ENCODE results near the gene ZNF423. TPM values are rescaled to one million over a fixed set of nuclear protein-coding genes. Genes with fewer than 3 reads are reported as not detected.

The ZNF423 gene
- polyA plus RNA-seq, 4 donors = 0.54 to 10.3 (median 2.9) TPM; not detected in 1

DNA sequence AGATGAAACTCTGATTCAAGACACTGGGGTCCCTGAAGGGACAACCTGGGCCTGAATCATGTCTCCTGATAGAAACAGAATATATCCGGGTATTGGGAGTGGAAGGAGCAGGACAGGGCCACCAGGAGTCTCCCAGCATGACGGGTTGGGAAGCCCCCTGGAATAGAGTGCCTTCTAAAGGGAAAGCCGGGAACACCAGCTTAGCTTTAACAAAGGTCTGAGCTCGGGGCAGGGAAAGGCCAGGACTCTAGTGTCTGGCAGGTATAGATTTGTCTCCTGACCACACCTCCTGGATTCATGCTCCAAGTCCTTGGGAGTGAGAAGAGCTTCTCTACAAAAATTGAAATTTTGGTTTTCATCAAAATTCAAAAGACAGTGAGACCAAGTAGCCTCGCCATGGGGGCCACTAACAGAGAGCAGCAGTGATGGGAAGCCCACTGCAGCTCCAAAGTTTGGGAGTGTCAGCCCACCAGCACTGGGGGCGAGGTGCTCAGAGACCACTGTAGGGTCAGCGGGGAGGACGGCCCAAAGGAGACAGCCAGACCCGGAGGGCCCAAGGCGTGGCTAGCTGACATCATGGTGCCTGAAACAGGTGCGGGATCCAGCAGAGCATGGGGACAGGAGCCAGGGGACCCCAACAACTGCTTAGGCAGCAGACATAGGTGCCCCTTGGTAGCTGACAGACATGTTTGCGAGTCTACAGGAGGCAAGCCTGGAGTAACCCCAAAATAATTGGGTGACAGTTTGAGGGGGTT is 401.3 kb downstream of the ZNF423 start:
- no peaks in the 10 kb centered on the region for H3K9me3 ChIP-seq (ENCODE audit: control insufficient read depth in 2 of 2, insufficient read depth in 1 of 2, low read depth in 1 of 2, low read length in 1 of 2)
- WGBS, 3 donors = 84 to 91% (median 88%) methylated on average over 12 of the region's 12 CpGs
- H3K27ac ChIP-seq (ENCODE audit: low read depth in 1 of 3, low read length in 2 of 3) = no peak overlapping the region
- no peak for DNase-seq
- FAIRE-seq = no peak
- peaks cover 0 to 6% (median 0%) of the 10 kb centered on the region in 3 donors for H3K27me3 ChIP-seq (ENCODE audit: control insufficient read depth in 3 of 3, insufficient read depth in 3 of 3, low read length in 3 of 3)
- H3K4me1 ChIP-seq (ENCODE audit: control insufficient read depth in 3 of 3, insufficient read depth in 2 of 3, low read depth in 1 of 3, low read length in 2 of 3) = no peaks in the 10 kb centered on the region
- no peaks in the 10 kb centered on the region for H3K36me3 ChIP-seq (ENCODE audit: control insufficient read depth in 3 of 3, insufficient read depth in 2 of 3, low read depth in 1 of 3, low read length in 3 of 3)
- H3K4me3 ChIP-seq (ENCODE audit: low read depth in 1 of 3, low read length in 3 of 3) = no peak overlapping the region

DNA sequence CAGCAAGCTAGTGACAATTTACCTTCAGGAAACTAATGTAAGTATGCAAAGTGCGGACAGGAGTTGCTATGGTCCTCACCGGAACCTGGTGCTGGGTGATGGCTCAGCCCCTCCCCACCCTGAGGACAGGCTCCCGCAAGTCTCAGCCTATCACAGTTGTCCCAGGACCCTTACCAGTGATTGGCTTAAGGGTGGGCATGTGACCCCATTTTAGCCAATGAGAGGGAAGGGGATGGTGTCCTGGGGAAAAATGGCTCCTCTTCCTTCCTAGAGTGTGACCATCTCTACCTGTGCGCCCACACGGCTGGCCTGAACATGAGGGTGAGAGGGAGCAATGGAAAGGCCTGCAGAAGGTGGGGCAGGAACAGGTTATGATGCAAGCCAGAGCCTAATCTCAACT is 401.9 kb downstream of the ZNF423 start:
- FAIRE-seq (no peak), DNase-seq (no peak)
- WGBS, 3 donors = 93 to 94% (median 94%) methylated on average over 5 of the region's 5 CpGs
- no peaks in the 10 kb centered on the region for H3K9me3 ChIP-seq (ENCODE audit: control insufficient read depth in 2 of 2, insufficient read depth in 1 of 2, low read depth in 1 of 2, low read length in 1 of 2)
- H3K4me1 ChIP-seq (ENCODE audit: control insufficient read depth in 3 of 3, insufficient read depth in 2 of 3, low read depth in 1 of 3, low read length in 2 of 3) = no peaks in the 10 kb centered on the region
- no peaks in the 10 kb centered on the region for H3K36me3 ChIP-seq (ENCODE audit: control insufficient read depth in 3 of 3, insufficient read depth in 2 of 3, low read depth in 1 of 3, low read length in 3 of 3)
- peaks cover 0 to 6% (median 0%) of the 10 kb centered on the region in 3 donors for H3K27me3 ChIP-seq (ENCODE audit: control insufficient read depth in 3 of 3, insufficient read depth in 3 of 3, low read length in 3 of 3)
- H3K4me3 ChIP-seq (ENCODE audit: low read depth in 1 of 3, low read length in 3 of 3) = no peak overlapping the region
- no peak overlapping the region for H3K27ac ChIP-seq (ENCODE audit: low read depth in 1 of 3, low read length in 2 of 3)

DNA sequence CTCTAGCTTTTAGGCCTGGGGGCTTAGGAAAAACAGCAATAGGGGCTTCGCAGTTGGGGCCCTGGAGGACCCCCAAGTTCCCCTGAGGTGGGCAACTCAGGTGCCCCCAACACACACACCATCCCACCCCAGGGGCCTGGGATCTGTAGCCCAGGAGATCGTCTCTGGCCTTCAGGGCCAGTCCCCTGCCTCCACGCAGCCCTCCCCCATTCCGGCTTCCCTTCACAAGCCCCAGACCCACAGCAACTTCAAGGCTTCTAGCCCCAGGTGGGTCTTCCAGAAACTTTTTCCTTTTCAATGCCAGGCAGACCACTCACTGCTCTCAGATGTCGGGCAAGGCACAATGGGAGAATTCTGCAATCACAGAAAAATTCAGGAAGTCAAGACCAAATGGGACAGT is 402.9 kb downstream of the ZNF423 start:
- no peak for FAIRE-seq
- peaks cover 0 to 6% (median 0%) of the 10 kb centered on the region in 3 donors for H3K27me3 ChIP-seq (ENCODE audit: control insufficient read depth in 3 of 3, insufficient read depth in 3 of 3, low read length in 3 of 3)
- H3K36me3 ChIP-seq (ENCODE audit: control insufficient read depth in 3 of 3, insufficient read depth in 2 of 3, low read depth in 1 of 3, low read length in 3 of 3) = no peaks in the 10 kb centered on the region
- WGBS, 3 donors = 88 to 91% (median 89%) methylated on average over 5 of the region's 5 CpGs
- DNase-seq = no peak
- H3K9me3 ChIP-seq (ENCODE audit: control insufficient read depth in 2 of 2, insufficient read depth in 1 of 2, low read depth in 1 of 2, low read length in 1 of 2) = no peaks in the 10 kb centered on the region
- no peak overlapping the region for H3K4me3 ChIP-seq (ENCODE audit: low read depth in 1 of 3, low read length in 3 of 3)
- no peaks in the 10 kb centered on the region for H3K4me1 ChIP-seq (ENCODE audit: control insufficient read depth in 3 of 3, insufficient read depth in 2 of 3, low read depth in 1 of 3, low read length in 2 of 3)
- peak overlapping the region in 1 of 3 donors; percentile 18 for H3K27ac ChIP-seq (ENCODE audit: low read depth in 1 of 3, low read length in 2 of 3)

DNA sequence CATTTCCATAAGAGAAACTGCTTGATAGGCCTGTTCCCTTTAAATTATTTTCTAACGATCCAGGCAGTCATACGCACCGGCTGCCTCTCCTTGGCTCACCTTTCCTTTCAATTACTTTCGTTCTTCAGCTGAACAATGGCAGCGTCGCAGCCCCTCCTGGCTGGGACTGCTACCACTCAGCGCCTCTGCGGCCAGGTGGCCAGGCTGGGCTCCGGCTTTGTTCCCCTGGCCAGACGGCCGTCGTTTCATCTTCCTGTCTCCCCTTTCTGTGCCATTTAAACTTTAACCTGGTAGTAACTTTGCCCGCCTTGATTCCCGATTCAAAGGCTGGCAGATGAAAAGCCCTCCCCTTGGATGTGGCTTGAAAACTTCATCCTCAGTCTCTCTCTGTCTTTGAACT is 403.3 kb downstream of the ZNF423 start:
- H3K9me3 ChIP-seq (ENCODE audit: control insufficient read depth in 2 of 2, insufficient read depth in 1 of 2, low read depth in 1 of 2, low read length in 1 of 2) = no peaks in the 10 kb centered on the region
- H3K36me3 ChIP-seq (ENCODE audit: control insufficient read depth in 3 of 3, insufficient read depth in 2 of 3, low read depth in 1 of 3, low read length in 3 of 3) = no peaks in the 10 kb centered on the region
- H3K4me1 ChIP-seq (ENCODE audit: control insufficient read depth in 3 of 3, insufficient read depth in 2 of 3, low read depth in 1 of 3, low read length in 2 of 3) = no peaks in the 10 kb centered on the region
- DNase-seq (peak in 1 of 2 donors; percentile 14), FAIRE-seq (no peak)
- peaks cover 0 to 6% (median 0%) of the 10 kb centered on the region in 3 donors for H3K27me3 ChIP-seq (ENCODE audit: control insufficient read depth in 3 of 3, insufficient read depth in 3 of 3, low read length in 3 of 3)
- no peak overlapping the region for H3K4me3 ChIP-seq (ENCODE audit: low read depth in 1 of 3, low read length in 3 of 3)
- H3K27ac ChIP-seq (ENCODE audit: low read depth in 1 of 3, low read length in 2 of 3) = peak overlapping the region in 1 of 3 donors; percentile 18
- 17 to 41% (median 38%) methylated on average over 14 of the region's 14 CpGs for WGBS, 3 donors

DNA sequence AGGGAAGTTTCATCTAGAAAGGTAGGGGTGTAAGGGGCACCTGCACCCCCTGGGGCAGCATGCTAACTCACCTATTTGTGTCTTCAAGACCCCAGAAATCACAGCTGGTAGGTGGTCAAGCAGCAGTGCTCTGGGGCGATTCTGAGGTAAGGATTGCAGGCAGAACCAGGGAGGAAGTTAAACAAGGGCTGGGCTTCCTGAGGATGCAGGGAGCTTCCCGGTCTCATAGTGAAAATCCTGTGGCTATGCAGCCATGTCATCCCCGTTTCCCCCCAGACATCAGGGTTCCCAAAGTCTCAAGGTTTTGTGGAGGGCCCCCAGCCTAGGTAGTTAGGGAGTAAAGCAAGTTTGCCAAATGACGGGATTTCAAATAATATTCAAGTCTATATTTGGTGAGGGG is 403.8 kb downstream of the ZNF423 start:
- H3K9me3 ChIP-seq (ENCODE audit: control insufficient read depth in 2 of 2, insufficient read depth in 1 of 2, low read depth in 1 of 2, low read length in 1 of 2) = no peaks in the 10 kb centered on the region
- peak overlapping the region in 1 of 3 donors; percentile 18 for H3K27ac ChIP-seq (ENCODE audit: low read depth in 1 of 3, low read length in 2 of 3)
- FAIRE-seq (no peak), DNase-seq (no peak)
- peaks cover 0 to 3% (median 0%) of the 10 kb centered on the region in 3 donors for H3K27me3 ChIP-seq (ENCODE audit: control insufficient read depth in 3 of 3, insufficient read depth in 3 of 3, low read length in 3 of 3)
- 19 to 41% (median 32%) methylated on average over 4 of the region's 4 CpGs for WGBS, 3 donors
- no peak overlapping the region for H3K4me3 ChIP-seq (ENCODE audit: low read depth in 1 of 3, low read length in 3 of 3)
- no peaks in the 10 kb centered on the region for H3K36me3 ChIP-seq (ENCODE audit: control insufficient read depth in 3 of 3, insufficient read depth in 2 of 3, low read depth in 1 of 3, low read length in 3 of 3)
- no peaks in the 10 kb centered on the region for H3K4me1 ChIP-seq (ENCODE audit: control insufficient read depth in 3 of 3, insufficient read depth in 2 of 3, low read depth in 1 of 3, low read length in 2 of 3)

DNA sequence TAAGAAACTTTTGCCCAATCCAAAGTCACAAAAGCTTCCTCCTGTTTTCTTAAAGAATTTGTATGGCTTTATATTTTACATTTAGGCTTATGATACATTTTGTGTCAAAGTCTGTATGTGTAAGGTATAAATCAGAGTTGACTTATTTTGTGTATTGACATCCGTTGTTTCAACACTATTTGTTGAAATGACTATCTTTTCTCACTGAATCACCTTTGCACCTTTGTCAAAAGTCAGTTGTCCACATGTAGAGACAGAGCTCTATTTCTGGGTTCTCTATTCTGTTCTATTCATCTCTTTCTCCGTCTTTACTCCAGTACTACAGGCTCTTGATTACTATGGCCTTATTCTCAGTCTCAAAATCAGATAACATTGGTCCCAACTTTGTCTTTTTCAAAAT is 409.1 kb downstream of the ZNF423 start:
- Histone ChIP-seq H3K27me3 (ENCODE audit: control insufficient read depth in 3 of 3, insufficient read depth in 3 of 3, low read length in 3 of 3) (peaks cover 0 to 2% (median 2%) of the 10 kb centered on the region in 3 donors), H3K27ac (ENCODE audit: low read depth in 1 of 3, low read length in 2 of 3) (no peak overlapping the region), H3K9me3 (ENCODE audit: control insufficient read depth in 2 of 2, insufficient read depth in 1 of 2, low read depth in 1 of 2, low read length in 1 of 2) (no peaks in the 10 kb centered on the region), H3K4me1 (ENCODE audit: control insufficient read depth in 3 of 3, insufficient read depth in 2 of 3, low read depth in 1 of 3, low read length in 2 of 3) (no peaks in the 10 kb centered on the region), H3K4me3 (ENCODE audit: low read depth in 1 of 3, low read length in 3 of 3) (no peak overlapping the region), H3K36me3 (ENCODE audit: control insufficient read depth in 3 of 3, insufficient read depth in 2 of 3, low read depth in 1 of 3, low read length in 3 of 3) (no peaks in the 10 kb centered on the region)
- FAIRE-seq (no peak), DNase-seq (no peak)
- WGBS, 3 donors = 53 to 79% (median 73%) methylated on average over 2 of the region's 2 CpGs

DNA sequence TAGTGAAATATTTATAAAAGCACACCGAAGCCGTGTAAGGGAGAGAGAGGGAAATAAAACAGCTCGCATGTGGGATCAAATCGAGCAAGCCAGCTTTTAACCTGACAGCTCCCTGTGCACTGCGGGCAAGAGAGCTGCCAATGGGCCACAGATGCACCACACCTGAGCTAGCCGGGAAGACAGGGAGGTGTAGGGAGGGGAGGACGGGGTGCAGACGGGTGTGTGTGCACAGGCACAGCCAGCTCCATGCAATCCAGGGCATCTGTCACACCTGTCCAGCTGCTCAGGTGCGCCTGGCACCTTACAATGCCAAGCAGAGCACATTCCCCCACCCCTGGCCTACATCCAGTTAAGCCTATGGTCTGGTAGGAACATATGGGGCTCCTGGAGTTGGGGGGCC is 412.3 kb downstream of the ZNF423 start:
- Histone ChIP-seq H3K27me3 (ENCODE audit: control insufficient read depth in 3 of 3, insufficient read depth in 3 of 3, low read length in 3 of 3) (peaks cover 0 to 2% (median 2%) of the 10 kb centered on the region in 3 donors), H3K36me3 (ENCODE audit: control insufficient read depth in 3 of 3, insufficient read depth in 2 of 3, low read depth in 1 of 3, low read length in 3 of 3) (no peaks in the 10 kb centered on the region), H3K9me3 (ENCODE audit: control insufficient read depth in 2 of 2, insufficient read depth in 1 of 2, low read depth in 1 of 2, low read length in 1 of 2) (no peaks in the 10 kb centered on the region), H3K27ac (ENCODE audit: low read depth in 1 of 3, low read length in 2 of 3) (no peak overlapping the region), H3K4me1 (ENCODE audit: control insufficient read depth in 3 of 3, insufficient read depth in 2 of 3, low read depth in 1 of 3, low read length in 2 of 3) (no peaks in the 10 kb centered on the region), H3K4me3 (ENCODE audit: low read depth in 1 of 3, low read length in 3 of 3) (no peak overlapping the region)
- DNase-seq (no peak), FAIRE-seq (no peak)
- 61 to 79% (median 78%) methylated on average over 9 of the region's 9 CpGs for WGBS, 3 donors

DNA sequence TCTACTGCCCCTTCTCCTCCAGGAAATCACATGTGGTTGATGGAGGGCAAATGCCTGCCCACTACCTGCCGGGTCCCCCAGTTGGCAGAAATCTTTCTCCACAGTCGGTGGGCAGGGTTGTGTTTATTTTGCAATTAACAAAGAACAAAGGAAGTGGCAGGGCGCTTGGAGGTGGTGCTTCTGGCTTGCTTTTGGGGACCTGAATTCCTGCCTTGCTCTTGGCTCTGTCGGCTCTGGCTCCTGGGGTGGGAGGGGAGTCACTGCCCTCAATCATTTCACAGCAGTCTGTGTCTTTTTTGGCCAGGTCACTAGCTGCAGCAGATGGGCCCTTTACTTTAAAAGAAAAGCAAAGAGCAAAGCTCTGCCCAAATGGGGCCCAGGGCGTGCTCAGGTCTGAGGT is 413.1 kb downstream of the ZNF423 start:
- 24 to 44% (median 43%) methylated on average over 5 of the region's 5 CpGs for WGBS, 3 donors
- no peaks in the 10 kb centered on the region for H3K9me3 ChIP-seq (ENCODE audit: control insufficient read depth in 2 of 2, insufficient read depth in 1 of 2, low read depth in 1 of 2, low read length in 1 of 2)
- no peak overlapping the region for H3K4me3 ChIP-seq (ENCODE audit: low read depth in 1 of 3, low read length in 3 of 3)
- peaks cover 0 to 2% (median 2%) of the 10 kb centered on the region in 3 donors for H3K27me3 ChIP-seq (ENCODE audit: control insufficient read depth in 3 of 3, insufficient read depth in 3 of 3, low read length in 3 of 3)
- DNase-seq (no peak), FAIRE-seq (no peak)
- H3K27ac ChIP-seq (ENCODE audit: low read depth in 1 of 3, low read length in 2 of 3) = no peak overlapping the region
- H3K36me3 ChIP-seq (ENCODE audit: control insufficient read depth in 3 of 3, insufficient read depth in 2 of 3, low read depth in 1 of 3, low read length in 3 of 3) = no peaks in the 10 kb centered on the region
- no peaks in the 10 kb centered on the region for H3K4me1 ChIP-seq (ENCODE audit: control insufficient read depth in 3 of 3, insufficient read depth in 2 of 3, low read depth in 1 of 3, low read length in 2 of 3)

Data from small intestine (tissue), 7 donors.